PFSK-1 (cell line): ENCODE data around the gene MYRFL.

ENCODE experiments used
- FOXP2 ChIP-seq: optimal IDR thresholded peaks from 2 replicates; pipeline ENCODE3; 2011; ENCODE audit warnings: borderline replicate concordance, control low read depth, inconsistent platforms; ENCODE audit not compliant: insufficient read depth; ENCODE audit errors: extremely low read length, extremely low read depth
- POLR2AphosphoS5 ChIP-seq: IDR thresholded peaks from 2 replicates; pipeline ENCODE4 v1.6.1; 2012; ENCODE audit warnings: low read depth, mild to moderate bottlenecking, control low read depth, low read length, moderate library complexity
- SIN3A ChIP-seq: IDR thresholded peaks from 2 replicates; pipeline ENCODE4 v1.6.1; 2012; ENCODE audit warnings: mild to moderate bottlenecking, low read length, moderate library complexity, borderline replicate concordance; ENCODE audit not compliant: insufficient read depth
- TAF1 ChIP-seq: IDR thresholded peaks from 2 replicates; pipeline ENCODE4 v1.6.1; 2012; ENCODE audit warnings: low read length, control low read depth, borderline replicate concordance; ENCODE audit not compliant: insufficient read depth
- TF ChIP-seq, protein P1 (sequence below), 2 experiments: IDR thresholded peaks; 2 replicates each; pipeline versions ENCODE4 v1.6.1 to v1.8.0; 2011 to 2012; ENCODE audit warnings: low read depth in 2 of 2, low read length in 2 of 2, control low read depth in 1 of 2, inconsistent platforms in 1 of 2, mild to moderate bottlenecking in 1 of 2, moderate library complexity in 1 of 2; ENCODE audit not compliant: insufficient read depth in 1 of 2

- TF ChIP-seq POLR2AphosphoS5: no peak
- no peak for TF ChIP-seq TAF1
- TF ChIP-seq SIN3A: no peak
- TF ChIP-seq, protein P1, sequence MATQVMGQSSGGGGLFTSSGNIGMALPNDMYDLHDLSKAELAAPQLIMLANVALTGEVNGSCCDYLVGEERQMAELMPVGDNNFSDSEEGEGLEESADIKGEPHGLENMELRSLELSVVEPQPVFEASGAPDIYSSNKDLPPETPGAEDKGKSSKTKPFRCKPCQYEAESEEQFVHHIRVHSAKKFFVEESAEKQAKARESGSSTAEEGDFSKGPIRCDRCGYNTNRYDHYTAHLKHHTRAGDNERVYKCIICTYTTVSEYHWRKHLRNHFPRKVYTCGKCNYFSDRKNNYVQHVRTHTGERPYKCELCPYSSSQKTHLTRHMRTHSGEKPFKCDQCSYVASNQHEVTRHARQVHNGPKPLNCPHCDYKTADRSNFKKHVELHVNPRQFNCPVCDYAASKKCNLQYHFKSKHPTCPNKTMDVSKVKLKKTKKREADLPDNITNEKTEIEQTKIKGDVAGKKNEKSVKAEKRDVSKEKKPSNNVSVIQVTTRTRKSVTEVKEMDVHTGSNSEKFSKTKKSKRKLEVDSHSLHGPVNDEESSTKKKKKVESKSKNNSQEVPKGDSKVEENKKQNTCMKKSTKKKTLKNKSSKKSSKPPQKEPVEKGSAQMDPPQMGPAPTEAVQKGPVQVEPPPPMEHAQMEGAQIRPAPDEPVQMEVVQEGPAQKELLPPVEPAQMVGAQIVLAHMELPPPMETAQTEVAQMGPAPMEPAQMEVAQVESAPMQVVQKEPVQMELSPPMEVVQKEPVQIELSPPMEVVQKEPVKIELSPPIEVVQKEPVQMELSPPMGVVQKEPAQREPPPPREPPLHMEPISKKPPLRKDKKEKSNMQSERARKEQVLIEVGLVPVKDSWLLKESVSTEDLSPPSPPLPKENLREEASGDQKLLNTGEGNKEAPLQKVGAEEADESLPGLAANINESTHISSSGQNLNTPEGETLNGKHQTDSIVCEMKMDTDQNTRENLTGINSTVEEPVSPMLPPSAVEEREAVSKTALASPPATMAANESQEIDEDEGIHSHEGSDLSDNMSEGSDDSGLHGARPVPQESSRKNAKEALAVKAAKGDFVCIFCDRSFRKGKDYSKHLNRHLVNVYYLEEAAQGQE (IDR thresholded peaks at IDR 0.05; ENCODE audit: insufficient read depth in 1 of 2, low read depth in 2 of 2, low read length in 2 of 2): no peak
- no peak for TF ChIP-seq FOXP2
These were observed 144.0 kb downstream of the MYRFL start for GRCh38 chr12:69969011-69969410.
